Endothelial cell of umbilical vein (primary cell): ENCODE data around the gene CLDN5. TPM values are rescaled to one million over a fixed set of nuclear protein-coding genes. Genes with fewer than 3 reads are reported as not detected.

Source experiments
- BruUV-seq: library from RNA; stranded (reverse); fragments of 400-500 nt; replicated peaks from 2 replicates; lab custom pipeline; 2021; lab: Mats Ljungman, UMichigan
- CTCF ChIA-PET: fragments of 300-600, 350-600 bp; sonication (Branson Sonifier 250); formaldehyde crosslinking; loops from one replicate; lab custom pipeline; 2021; ENCODE audit warnings: antibody characterized with exemption, inconsistent platforms; lab: Charles Lee
- POLR2A ChIA-PET: fragments of 300-600, 350-600 bp; sonication (Branson Sonifier 250); formaldehyde crosslinking; loops from one replicate; lab custom pipeline; 2021; ENCODE audit warnings: antibody characterized with exemption, inconsistent platforms; lab: Charles Lee
- DNase-seq: peaks from one replicate; pipeline ENCODE4 v3.0.0-alpha.2; 2011; ENCODE audit warnings: low read depth, low spot score
- FAIRE-seq: peaks from 2 replicates; lab custom pipeline; 2011; peaks lifted over from hg19 to GRCh38; lab: Jason Lieb, UNC
- H2AFZ ChIP-seq: 2 replicates; pipeline ENCODE4 v1.6.0; 2012; ENCODE audit warnings: low read depth, low read length, control low read depth, inconsistent platforms
- H3K27ac ChIP-seq: 2 replicates; pipeline ENCODE4 v1.5.1; 2011; ENCODE audit warnings: low read depth, mild to moderate bottlenecking, control low read depth, low read length, moderate library complexity; ENCODE audit not compliant: insufficient read depth
- H3K27me3 ChIP-seq, 2 experiments: 2 replicates each; pipeline versions ENCODE4 v1.6.0 to v1.6.1; 2011; ENCODE audit warnings: low read length in 2 of 2, mixed read lengths in 1 of 2; ENCODE audit not compliant: control insufficient read depth in 2 of 2, insufficient read depth in 2 of 2
- H3K36me3 ChIP-seq, 2 experiments: 2 replicates in 1 of 2; 3 replicates in 1 of 2; pipeline ENCODE4 v1.5.1; 2011; ENCODE audit warnings: low read length in 2 of 2, mild to moderate bottlenecking in 1 of 2, moderate library complexity in 1 of 2; ENCODE audit not compliant: control insufficient read depth in 2 of 2, insufficient read depth in 2 of 2; ENCODE audit errors: extremely low read depth in 1 of 2
- H3K4me1 ChIP-seq: 3 replicates; pipeline ENCODE4 v1.5.1; 2011; ENCODE audit warnings: mild to moderate bottlenecking, low read length; ENCODE audit not compliant: control insufficient read depth, insufficient read depth; ENCODE audit errors: extremely low read depth
- H3K4me2 ChIP-seq: 2 replicates; pipeline ENCODE4 v1.6.1; 2011; ENCODE audit warnings: low read length, control low read depth, mixed read lengths; ENCODE audit not compliant: insufficient read depth
- H3K4me3 ChIP-seq, 3 experiments: fragments of 200-600 bp in 1 of 3; sonication (generic), shearing (Covaris generic) in 1 of 3; replicated peaks in 1 of 3; 2 replicates each; pipeline ENCODE4 v1.5.1; 2011 to 2016; ENCODE audit warnings: control low read depth in 3 of 3, low read length in 3 of 3, mild to moderate bottlenecking in 2 of 3, inconsistent platforms in 1 of 3, low read depth in 1 of 3, moderate library complexity in 1 of 3; ENCODE audit not compliant: insufficient read depth in 1 of 3
- H3K79me2 ChIP-seq: 2 replicates; pipeline ENCODE4 v1.6.0; 2012; ENCODE audit warnings: low read length, inconsistent platforms; ENCODE audit not compliant: control insufficient read depth, insufficient read depth
- H3K9ac ChIP-seq: replicated peaks from 2 replicates; pipeline ENCODE3; 2011; ENCODE audit warnings: low read length, control low read depth; ENCODE audit not compliant: insufficient read depth; ENCODE audit errors: extremely low read depth
- H3K9me1 ChIP-seq: replicated peaks from 3 replicates; pipeline ENCODE4 v1.6.0; 2011; ENCODE audit warnings: mild to moderate bottlenecking, low read length; ENCODE audit not compliant: control insufficient read depth, insufficient read depth; ENCODE audit errors: extremely low read depth
- H3K9me3 ChIP-seq: replicated peaks from 2 replicates; pipeline ENCODE4 v1.5.1; 2012; ENCODE audit warnings: low read length, inconsistent platforms; ENCODE audit not compliant: control insufficient read depth, insufficient read depth
- H4K20me1 ChIP-seq: replicated peaks from 2 replicates; pipeline ENCODE3; 2011; ENCODE audit warnings: mild to moderate bottlenecking, low read length; ENCODE audit not compliant: control insufficient read depth, insufficient read depth; ENCODE audit errors: extremely low read depth
- CTCF ChIP-seq, 2 donors: IDR thresholded peaks; 1 replicate in 1 of 2; 2 replicates in 1 of 2; pipeline ENCODE4 v1.5.1; 2011; ENCODE audit warnings: low read length in 2 of 2, mild to moderate bottlenecking in 2 of 2, moderate library complexity in 2 of 2, control low read depth in 1 of 2, inconsistent platforms in 1 of 2, low read depth in 1 of 2; ENCODE audit not compliant: insufficient read depth in 1 of 2; ENCODE audit errors: extremely low read depth in 1 of 2
- EZH2 ChIP-seq: IDR thresholded peaks from 2 replicates; pipeline ENCODE4 v1.6.1; 2012; ENCODE audit warnings: borderline replicate concordance, low read depth, mild to moderate bottlenecking, moderate library complexity, low read length, inconsistent platforms; ENCODE audit not compliant: severe bottlenecking
- FOS ChIP-seq: IDR thresholded peaks from 2 replicates; pipeline ENCODE4 v1.6.1; 2011; ENCODE audit warnings: mild to moderate bottlenecking, low read length, moderate library complexity, borderline replicate concordance; ENCODE audit not compliant: insufficient read depth
- GATA2 ChIP-seq: IDR thresholded peaks from 2 replicates; pipeline ENCODE4 v1.7.0; 2011; ENCODE audit warnings: low read depth, mild to moderate bottlenecking, moderate library complexity, mixed read lengths, low read length; ENCODE audit not compliant: insufficient read length, insufficient read depth
- JUN ChIP-seq: IDR thresholded peaks from 2 replicates; pipeline ENCODE4 v1.6.1; 2011; ENCODE audit warnings: borderline replicate concordance, low read depth; ENCODE audit not compliant: insufficient read length, insufficient read depth
- MAX ChIP-seq: IDR thresholded peaks from 2 replicates; pipeline ENCODE4 v1.6.1; 2011; ENCODE audit not compliant: insufficient read depth, insufficient read length
- MYC ChIP-seq: IDR thresholded peaks from one replicate; pipeline ENCODE4 v1.6.1; 2011; ENCODE audit warnings: mild to moderate bottlenecking, low read depth, low read length
- POLR2A ChIP-seq: IDR thresholded peaks from 2 replicates; pipeline ENCODE4 v1.6.1; 2012; ENCODE audit warnings: low read depth, mild to moderate bottlenecking, control low read depth, low read length
- POLR2AphosphoS5 ChIP-seq: IDR thresholded peaks from 2 replicates; pipeline ENCODE4 v1.6.1; 2012; ENCODE audit warnings: low read depth, mild to moderate bottlenecking, control low read depth, low read length, moderate library complexity; ENCODE audit not compliant: insufficient read depth
- dilution Hi-C: fragments of 300-500 bp; cut with MboI; formaldehyde crosslinking; loops from one replicate; pipeline ENCODE4 v1.15.0; 2019; ENCODE audit warnings: low sequenced_read_pairs; ENCODE audit not compliant: extremely low pct_ligation_motif_present
- intact Hi-C: fragments of 100-400 bp; cut with micrococcal nuclease; formaldehyde crosslinking; loops from one replicate; pipeline ENCODE4 v1.10.0; 2022
- polyA plus RNA-seq, 4 experiments: library from polyadenylated mRNA; depleted of rRNA in 3 of 4; stranded (reverse) in 3 of 4; unstranded in 1 of 4; fragments of >200 nt; gene quantifications; 2 replicates each; pipeline versions ENCODE4 v1.2.1 to v1.2.3, GENCODE V29; 2011 to 2012; ENCODE audit warnings: missing spikeins in 1 of 4
- total RNA-seq: library from RNA; stranded (reverse); gene quantifications from 2 replicates; pipeline ENCODE4 v1.2.3, GENCODE V29; 2021

CLDN5 gene
- total and polyA plus RNA-seq, 2 donors (not counting 3 experiments of a cell fraction or from before 2014, with no cell fraction given): 198 to 252 TPM

- TSS peak; percentile 9 for BruUV-seq
- CTCF ChIA-PET: interaction anchor here (0.9 to 3.3 kb wide), 7 partner anchors 9 to 139 kb away, joined by 3 to 29 read pairs (median 3); no protein-coding TSS in a partner anchor
Observed at GRCh38 chr22:19501897-19502447, 22.2 kb downstream of the CLDN5 start.

More at GRCh38 chr22:19501897-19502447, 22.2 kb downstream of the CLDN5 start:
- intact Hi-C loops (no loop called here), dilution Hi-C loops (no loop called here)
- Histone ChIP-seq H3K4me2 (no peak overlapping the region), H3K9me1 (no peaks in the 10 kb centered on the region), H3K9ac (no peak overlapping the region), H2AFZ (no peak overlapping the region), H3K79me2 (no peaks in the 10 kb centered on the region), H3K36me3 (no peaks in the 10 kb centered on the region), H3K27me3 (no peaks in the 10 kb centered on the region), H4K20me1 (no peaks in the 10 kb centered on the region), H3K27ac (no peak overlapping the region), H3K4me1 (no peaks in the 10 kb centered on the region), H3K4me3 (no peak overlapping the region), H3K9me3 (no peaks in the 10 kb centered on the region)
- POLR2A ChIA-PET: no interaction called here
- no peak for TF ChIP-seq POLR2A
- no peak for TF ChIP-seq POLR2AphosphoS5
- TF ChIP-seq JUN: no peak
- TF ChIP-seq CTCF (IDR thresholded peaks at IDR 0.05; ENCODE audit: extremely low read depth in 1 of 2, insufficient read depth in 1 of 2, low read depth in 1 of 2, low read length in 2 of 2): no peak
- TF ChIP-seq MAX: no peak
- no peak for TF ChIP-seq MYC
- no peak for TF ChIP-seq FOS
- no peak for TF ChIP-seq GATA2
- no peak for TF ChIP-seq EZH2
- peak; percentile 46 for FAIRE-seq
- no peak for DNase-seq
